ENCODE data around the gene ANKS6. TPM values are rescaled to one million over a fixed set of nuclear protein-coding genes. Genes with fewer than 3 reads are reported as not detected.

Gene ANKS6
- total RNA-seq, 1 experiment from 2014 or later = 46.3 TPM

GRCh38 chr9:98708103-98708932 is 88.0 kb downstream of the ANKS6 start:
- H4K91ac ChIP-seq (ENCODE audit: insufficient read length, low read depth, low read length) = no peak overlapping the region
- H3K4me1 ChIP-seq (ENCODE audit: insufficient read depth, low read length) = no peaks in the 10 kb centered on the region
- no peak overlapping the region for H3K56ac ChIP-seq (ENCODE audit: insufficient read length, low read depth, low read length)
- no peak overlapping the region for H4K8ac ChIP-seq (replicated peaks; ENCODE audit: insufficient read length, low read depth, low read length)
- no peak overlapping the region for H3K4ac ChIP-seq (ENCODE audit: low read depth, low read length)
- H2AFZ ChIP-seq (ENCODE audit: low read length) = no peak overlapping the region
- H3K9me3 Mint-ChIP-seq = no peaks in the 10 kb centered on the region; a peak in 2 of 5 replicates
- no peak overlapping the region for H3K18ac ChIP-seq (ENCODE audit: insufficient read length, low read depth, low read length)
- H4K20me1 ChIP-seq (ENCODE audit: control insufficient read depth, insufficient read depth, insufficient read length) = no peaks in the 10 kb centered on the region
- peaks cover 17% of the 10 kb centered on the region for H3K23me2 ChIP-seq (ENCODE audit: insufficient read length, low read depth, low read length, poor library complexity, severe bottlenecking)
- no peak overlapping the region for H3K27ac Mint-ChIP-seq
- H2BK5ac ChIP-seq (ENCODE audit: insufficient read length, low read length) = no peak overlapping the region
- H3K23ac ChIP-seq (ENCODE audit: insufficient read length, low read depth, low read length) = no peak overlapping the region
- H2AK5ac ChIP-seq (ENCODE audit: insufficient read length, low read length) = no peak overlapping the region
- H2BK15ac ChIP-seq (ENCODE audit: low read depth, low read length) = no peak overlapping the region
- peak overlapping the region; percentile 54 for H3K4me2 ChIP-seq (ENCODE audit: insufficient read depth, insufficient read length, low read length)
- no peak overlapping the region for H3K27ac ChIP-seq (ENCODE audit: insufficient read length, low read depth, low read length)
- no peaks in the 10 kb centered on the region; a peak in 1 of 7 replicates for H3K36me3 Mint-ChIP-seq (ENCODE audit: insufficient read depth in 1 of 3, low read depth in 3 of 3)
- no peaks in the 10 kb centered on the region for H3K9me3 ChIP-seq (ENCODE audit: control insufficient read depth, low read depth, low read length)
- no peak for TF ChIP-seq CTCF (conservative IDR thresholded peaks at IDR 0.05)
- no peak overlapping the region for H3K14ac ChIP-seq (ENCODE audit: insufficient read depth, low read length)
- no peak overlapping the region for H3T11ph ChIP-seq (ENCODE audit: low read length)
- no peaks in the 10 kb centered on the region for H3K79me2 ChIP-seq (ENCODE audit: insufficient read depth, low read length)
- H3K4me3 Mint-ChIP-seq = peak overlapping the region; percentile 55 to 80
- no peak overlapping the region for H3K9ac ChIP-seq (ENCODE audit: extremely low read depth, insufficient read length, low read length)
- H3K4me1 Mint-ChIP-seq = peaks cover 7 to 14% of the 10 kb centered on the region in 2 experiments
- H2BK120ac ChIP-seq (ENCODE audit: low read depth, low read length, poor library complexity, severe bottlenecking) = no peak overlapping the region
- no CpG with 5 or more reads among the region's 89 CpGs for WGBS (ENCODE audit: extremely low coverage, insufficient read length, low lambda C conversion rate)
- peaks cover 38% of the 10 kb centered on the region for H3K27me3 ChIP-seq (ENCODE audit: insufficient read depth, low read length)
- H3K79me1 ChIP-seq (ENCODE audit: insufficient read depth, low read depth, low read length, poor library complexity, severe bottlenecking) = no peaks in the 10 kb centered on the region
- peaks cover 85% of the 10 kb centered on the region for H3K27me3 Mint-ChIP-seq (ENCODE audit: low read depth)
- no peak overlapping the region for H2BK12ac ChIP-seq (ENCODE audit: insufficient read length, low read depth, low read length)
- H4K5ac ChIP-seq (ENCODE audit: insufficient read length, low read depth, low read length) = no peak overlapping the region
- no peak for DNase-seq
- no peak overlapping the region for H2BK20ac ChIP-seq (ENCODE audit: low read depth, low read length, poor library complexity, severe bottlenecking)
